HepG2 (cell line): ENCODE measurements around the gene GSDMA. TPM values are rescaled to one million over a fixed set of nuclear protein-coding genes. Genes with fewer than 3 reads are reported as not detected.
A peak's percentile ranks its signal among the peaks of the same experiment; 100 is the strongest.

Experiments
- ATF1 ChIP-seq: IDR thresholded peaks from 2 replicates; pipeline ENCODE4 v1.6.1; 2016; ENCODE audit warnings: mild to moderate bottlenecking, control low read depth
- EHMT2 ChIP-seq: fragments of 200-600 bp; sonication (generic); IDR thresholded peaks from 2 replicates; pipeline ENCODE4 v1.7.0; 2017; ENCODE audit warnings: antibody characterized with exemption, low read depth, low read length, borderline replicate concordance
- FOXA3 ChIP-seq: IDR thresholded peaks from 2 replicates; pipeline ENCODE4 v1.6.1; 2016; ENCODE audit warnings: missing genetic modification reagents, missing compliant biosample characterization
- FOXK1 ChIP-seq: sonication (generic); formaldehyde crosslinking; IDR thresholded peaks from 2 replicates; pipeline ENCODE4 v1.4.0; 2020; ENCODE audit warnings: low read depth, missing genetic modification reagents, borderline replicate concordance
- FUBP1 ChIP-seq: sonication (generic); formaldehyde crosslinking; IDR thresholded peaks from 2 replicates; pipeline ENCODE4 v1.5.1; 2020; ENCODE audit warnings: missing genetic modification reagents, mild to moderate bottlenecking, borderline replicate concordance
- MYC ChIP-seq: sonication (generic); formaldehyde crosslinking; IDR thresholded peaks from 2 replicates; pipeline ENCODE4 v1.9.0; 2021; ENCODE audit warnings: missing genetic modification reagents, borderline replicate concordance
- MYNN ChIP-seq: sonication (generic); formaldehyde crosslinking; IDR thresholded peaks from 2 replicates; pipeline ENCODE4 v1.4.0; 2020; ENCODE audit warnings: mild to moderate bottlenecking, low read depth, missing genetic modification reagents
- PHB2 ChIP-seq: fragments of 450-650 bp; IDR thresholded peaks from 2 replicates; pipeline ENCODE4 v1.6.1; 2018; ENCODE audit not compliant: partially characterized antibody
- PRMT3 ChIP-seq: sonication (generic); formaldehyde crosslinking; IDR thresholded peaks from 2 replicates; pipeline ENCODE4 v1.8.1; 2022; ENCODE audit warnings: low read depth, mild to moderate bottlenecking, moderate library complexity, missing genetic modification reagents, borderline replicate concordance
- PTBP1 ChIP-seq: fragments of 200-400 bp; formaldehyde crosslinking; IDR thresholded peaks from 2 replicates; pipeline ENCODE4 v1.6.1; 2018; ENCODE audit warnings: low read length, low read depth; ENCODE audit not compliant: poor library complexity, severe bottlenecking
- RELA ChIP-seq: sonication (generic); formaldehyde crosslinking; IDR thresholded peaks from 2 replicates; pipeline ENCODE4 v1.4.0; 2020; ENCODE audit warnings: missing genetic modification reagents
- RFX1 ChIP-seq: fragments of 450-650 bp; IDR thresholded peaks from 2 replicates; pipeline ENCODE4 v1.6.1; 2017
- SMC3 ChIP-seq: IDR thresholded peaks from 2 replicates; pipeline ENCODE4 v1.6.1; 2011; ENCODE audit warnings: low read length, improper control_type of control experiment
- TBX2 ChIP-seq: sonication (generic); formaldehyde crosslinking; IDR thresholded peaks from 2 replicates; pipeline ENCODE4 v1.5.0; 2020; ENCODE audit warnings: missing genetic modification reagents, mild to moderate bottlenecking, borderline replicate concordance
- ZBTB44 ChIP-seq: sonication (generic); formaldehyde crosslinking; IDR thresholded peaks from 2 replicates; pipeline ENCODE4 v1.4.0; 2020; ENCODE audit warnings: missing genetic modification reagents
- ZNF260 ChIP-seq: sonication (generic); formaldehyde crosslinking; IDR thresholded peaks from 2 replicates; pipeline ENCODE4 v1.4.0; 2020; ENCODE audit warnings: missing genetic modification reagents, low read depth, mild to moderate bottlenecking, borderline replicate concordance
- ZNF549 ChIP-seq: sonication (generic); formaldehyde crosslinking; IDR thresholded peaks from 2 replicates; pipeline ENCODE4 v1.5.0; 2020; ENCODE audit warnings: missing genetic modification reagents
- ZNF572 ChIP-seq: sonication (generic); formaldehyde crosslinking; IDR thresholded peaks from 2 replicates; pipeline ENCODE4 v1.5.1; 2020; ENCODE audit warnings: mild to moderate bottlenecking, missing genetic modification reagents
- ZNF614 ChIP-seq: IDR thresholded peaks from 2 replicates; pipeline ENCODE4 v1.6.1; 2018; ENCODE audit warnings: missing biosample characterization, missing genetic modification reagents, inconsistent platforms, borderline replicate concordance
- ZNF773 ChIP-seq: sonication (generic); formaldehyde crosslinking; IDR thresholded peaks from 2 replicates; pipeline ENCODE4 v1.4.0; 2020; ENCODE audit warnings: missing genetic modification reagents, borderline replicate concordance
- ZNF776 ChIP-seq: sonication (generic); formaldehyde crosslinking; IDR thresholded peaks from 2 replicates; pipeline ENCODE4 v1.4.0; 2020; ENCODE audit warnings: mild to moderate bottlenecking, missing genetic modification reagents
- polyA plus RNA-seq, 8 experiments: library from polyadenylated mRNA; depleted of rRNA in 3 of 8; stranded (reverse) in 7 of 8; unstranded in 1 of 8; fragments of >200 nt; fragmentation: Illumina TruSeq in 4 of 8; extraction: Trizol in 4 of 8; gene quantifications; 2 replicates each; pipeline versions ENCODE4 v1.2.1 to v1.2.3, GENCODE V29; 2011 to 2016; ENCODE audit warnings: low read depth in 4 of 8, missing spikeins in 1 of 8, mixed read lengths in 1 of 8; ENCODE audit not compliant: insufficient read depth in 1 of 8
- total RNA-seq, 5 experiments: library from RNA; depleted of rRNA; stranded (reverse); fragments of >200 nt; fragmentation: Illumina TruSeq; extraction: Trizol; gene quantifications; 2 replicates each; pipeline ENCODE4 v1.2.3, GENCODE V29; 2016; ENCODE audit warnings: low read depth in 1 of 5
- TF ChIP-seq, protein P1 (sequence below): sonication (generic); formaldehyde crosslinking; IDR thresholded peaks from 2 replicates; pipeline ENCODE4 v1.8.0; 2022; ENCODE audit warnings: mild to moderate bottlenecking, missing genetic modification reagents, borderline replicate concordance
- TF ChIP-seq, protein P2 (sequence below): sonication (generic); formaldehyde crosslinking; IDR thresholded peaks from 2 replicates; pipeline ENCODE4 v1.8.1; 2023; ENCODE audit warnings: mild to moderate bottlenecking, missing genetic modification reagents
- TF ChIP-seq, protein P3 (sequence below): sonication (generic); formaldehyde crosslinking; IDR thresholded peaks from 2 replicates; pipeline ENCODE4 v1.4.0; 2020; ENCODE audit warnings: missing genetic modification reagents

Gene GSDMA
- total and polyA plus RNA-seq, 2 of the 13 experiments (the other 11 are each of a cell fraction or from before 2014, with no cell fraction given) = not detected

DNA sequence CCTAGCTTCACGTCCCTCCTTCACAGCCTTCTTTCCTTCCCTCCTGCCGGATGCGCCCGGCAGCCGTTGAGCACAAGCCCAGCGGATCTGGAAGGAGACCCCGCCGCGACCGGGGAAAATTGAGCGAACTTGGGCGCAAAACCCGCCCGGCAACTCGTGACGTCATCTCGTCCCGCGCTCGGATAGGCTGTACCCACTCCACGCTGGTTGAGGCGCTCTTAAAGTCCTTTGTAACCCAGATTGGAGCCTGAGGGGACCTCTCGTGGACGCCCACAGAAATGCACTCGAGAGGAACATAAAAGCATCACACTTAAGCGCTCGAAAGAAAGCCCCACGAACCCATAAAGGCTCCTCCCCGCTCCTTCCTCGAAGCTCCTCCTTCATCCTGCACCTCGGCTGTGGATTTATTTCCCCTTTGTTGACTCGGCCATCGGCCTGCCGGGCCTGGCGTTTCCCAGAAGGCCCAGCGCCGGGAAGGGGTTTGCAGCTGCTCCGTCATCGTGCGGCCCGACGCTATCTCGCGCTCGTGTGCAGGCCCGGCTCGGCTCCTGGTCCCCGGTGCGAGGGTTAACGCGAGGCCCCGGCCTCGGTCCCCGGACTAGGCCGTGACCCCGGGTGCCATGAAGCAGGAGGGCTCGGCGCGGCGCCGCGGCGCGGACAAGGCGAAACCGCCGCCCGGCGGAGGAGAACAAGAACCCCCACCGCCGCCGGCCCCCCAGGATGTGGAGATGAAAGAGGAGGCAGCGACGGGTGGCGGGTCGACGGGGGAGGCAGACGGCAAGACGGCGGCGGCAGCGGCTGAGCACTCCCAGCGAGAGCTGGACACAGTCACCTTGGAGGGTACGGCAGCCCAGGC, 17.8 kb downstream of the GSDMA start, which contains the start of gene PSMD3 (continued):
- TF ChIP-seq FUBP1 = peak; percentile 29; the same call in 1 of the 2 replicates
- TF ChIP-seq ZNF572 (CRISPR knock-in tag) = peak; percentile 93
- TF ChIP-seq, protein P1, sequence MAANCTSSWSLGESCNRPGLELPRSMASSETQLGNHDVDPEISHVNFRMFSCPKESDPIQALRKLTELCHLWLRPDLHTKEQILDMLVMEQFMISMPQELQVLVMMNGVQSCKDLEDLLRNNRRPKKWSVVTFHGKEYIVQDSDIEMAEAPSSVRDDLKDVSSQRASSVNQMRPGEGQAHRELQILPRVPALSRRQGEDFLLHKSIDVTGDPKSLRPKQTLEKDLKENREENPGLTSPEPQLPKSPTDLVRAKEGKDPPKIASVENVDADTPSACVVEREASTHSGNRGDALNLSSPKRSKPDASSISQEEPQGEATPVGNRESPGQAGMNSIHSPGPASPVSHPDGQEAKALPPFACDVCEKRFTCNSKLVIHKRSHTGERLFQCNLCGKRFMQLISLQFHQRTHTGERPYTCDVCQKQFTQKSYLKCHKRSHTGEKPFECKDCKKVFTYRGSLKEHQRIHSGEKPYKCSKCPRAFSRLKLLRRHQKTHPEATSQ (CRISPR knock-in tag) = no peak; the same call in 1 of the 2 replicates
- TF ChIP-seq RELA (CRISPR knock-in tag) = peak; percentile 19
- TF ChIP-seq MYNN (CRISPR knock-in tag) = peak; percentile 81; the same call in 1 of the 2 replicates
- no peak for TF ChIP-seq RFX1
- TF ChIP-seq SMC3 = peak; percentile 96
- peak; percentile 83 for TF ChIP-seq TBX2 (CRISPR knock-in tag)
- TF ChIP-seq PHB2 = no peak
- peak; percentile 99 for TF ChIP-seq ATF1 (CRISPR knock-in tag)
- no peak for TF ChIP-seq PRMT3 (CRISPR knock-in tag)
- peak; percentile 80 for TF ChIP-seq PTBP1
- TF ChIP-seq, protein P2, sequence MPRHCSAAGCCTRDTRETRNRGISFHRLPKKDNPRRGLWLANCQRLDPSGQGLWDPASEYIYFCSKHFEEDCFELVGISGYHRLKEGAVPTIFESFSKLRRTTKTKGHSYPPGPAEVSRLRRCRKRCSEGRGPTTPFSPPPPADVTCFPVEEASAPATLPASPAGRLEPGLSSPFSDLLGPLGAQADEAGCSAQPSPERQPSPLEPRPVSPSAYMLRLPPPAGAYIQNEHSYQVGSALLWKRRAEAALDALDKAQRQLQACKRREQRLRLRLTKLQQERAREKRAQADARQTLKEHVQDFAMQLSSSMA (CRISPR knock-in tag) = peak; percentile 90
- peak; percentile 93 for TF ChIP-seq FOXA3 (CRISPR knock-in tag)
- TF ChIP-seq, protein P3, sequence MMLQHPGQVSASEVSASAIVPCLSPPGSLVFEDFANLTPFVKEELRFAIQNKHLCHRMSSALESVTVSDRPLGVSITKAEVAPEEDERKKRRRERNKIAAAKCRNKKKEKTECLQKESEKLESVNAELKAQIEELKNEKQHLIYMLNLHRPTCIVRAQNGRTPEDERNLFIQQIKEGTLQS (CRISPR knock-in tag) = peak; percentile 89
- TF ChIP-seq ZNF549 (CRISPR knock-in tag) = 0 out of 2 replicates have a peak, but pooled peaks have one; percentile 35
- TF ChIP-seq ZNF776 (CRISPR knock-in tag) = peak; percentile 98
- peak; percentile 96 for TF ChIP-seq MYC (CRISPR knock-in tag)
- TF ChIP-seq ZBTB44 = peak; percentile 96
- TF ChIP-seq FOXK1 = peak; percentile 99
- peak; percentile 97 for TF ChIP-seq ZNF614 (CRISPR knock-in tag)
- no peak for TF ChIP-seq EHMT2
- TF ChIP-seq ZNF260 = no peak
- TF ChIP-seq ZNF773 (CRISPR knock-in tag) = peak; percentile 96
